ENCODE results near the gene RHCE. TPM values are rescaled to one million over a fixed set of nuclear protein-coding genes. Genes with fewer than 3 reads are reported as not detected.
"Not testable (repeated sequence)": the region's sequence is repeated elsewhere in the genome, so short reads cannot be mapped to it uniquely, and the experiment has no call there.

Gene RHCE
- total RNA-seq, 1 donor from 2014 or later = not detected

DNA sequence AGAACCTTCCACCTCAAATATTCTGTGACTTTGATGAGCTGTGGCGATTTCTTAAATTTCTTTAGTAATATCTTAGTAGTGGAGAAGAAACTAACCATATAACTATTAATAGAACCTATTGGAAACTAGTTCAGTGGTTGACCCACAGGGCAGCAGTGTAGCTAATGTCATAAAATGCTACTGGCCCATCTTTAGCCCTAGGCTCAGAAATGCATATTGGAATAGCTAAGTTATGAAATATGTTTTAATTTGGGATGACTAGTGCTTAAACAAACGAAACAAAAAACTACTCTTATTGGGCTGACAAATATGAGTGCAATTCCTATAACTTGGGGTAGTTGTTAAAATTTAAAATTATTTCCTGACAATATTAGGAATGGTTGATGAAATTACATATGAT lies 30.3 kb upstream of the RHCE start:
- ATAC-seq (ENCODE audit: low read depth) = no peak

DNA sequence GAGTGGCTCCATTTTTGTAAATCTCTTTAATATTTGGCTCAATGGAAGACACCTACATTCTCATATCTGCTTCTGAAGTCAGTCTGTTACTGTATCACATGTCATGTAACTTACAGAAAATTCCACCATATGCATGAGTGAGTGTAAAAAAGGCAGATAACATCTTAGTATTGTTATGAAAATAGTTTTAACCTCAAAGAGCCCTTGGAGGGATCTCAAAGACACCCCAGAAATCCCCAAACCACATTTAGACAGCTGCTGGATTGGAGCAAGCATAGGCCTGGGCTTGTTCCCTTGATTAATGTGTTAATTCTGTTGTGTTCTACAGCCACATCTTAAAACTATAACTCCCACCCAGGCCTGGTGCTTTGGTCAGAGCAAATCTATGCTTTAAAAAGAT lies 26.9 kb upstream of the RHCE start:
- peaks cover 36% of the 10 kb centered on the region for H3K4me1 Mint-ChIP-seq
- no peak overlapping the region for H3K27ac Mint-ChIP-seq
- H3K4me3 Mint-ChIP-seq = no peak overlapping the region
- no peaks in the 10 kb centered on the region for H3K9me3 Mint-ChIP-seq
- peaks cover 30% of the 10 kb centered on the region for H3K36me3 Mint-ChIP-seq (ENCODE audit: low read depth)
- ChIA-PET CTCF (no interaction called here), POLR2A (interaction anchor here (1.0 kb wide), 1 partner anchor 11 kb away, joined by 3 read pairs; no protein-coding TSS in a partner anchor)
- ATAC-seq (ENCODE audit: low read depth) (no peak), DNase-seq (no peak)
- TF ChIP-seq CTCF (IDR thresholded peaks at IDR 0.05) = no peak
- intact Hi-C loops (cut with micrococcal nuclease) = no loop called here
- no peaks in the 10 kb centered on the region for H3K27me3 Mint-ChIP-seq

More for the DNA sequence above, 30.3 kb upstream of the RHCE start:
- TF ChIP-seq CTCF (IDR thresholded peaks at IDR 0.05) = no peak
- H3K36me3 Mint-ChIP-seq (ENCODE audit: low read depth) = peaks cover 47% of the 10 kb centered on the region
- ChIA-PET POLR2A (interaction anchor here (1.3 kb wide), 1 partner anchor 20 kb away, joined by 5 read pairs; the partner anchor contains the start of gene MACO1), CTCF (interaction anchor here (1.6 kb wide), 1 partner anchor 37 kb away, joined by 4 read pairs; no protein-coding TSS in a partner anchor)
- peaks cover 26% of the 10 kb centered on the region for H3K4me1 Mint-ChIP-seq
- peak overlapping the region; percentile 59 for H3K27ac Mint-ChIP-seq
- H3K27me3 Mint-ChIP-seq = no peaks in the 10 kb centered on the region
- intact Hi-C loops (cut with micrococcal nuclease) = no loop called here
- no peaks in the 10 kb centered on the region for H3K9me3 Mint-ChIP-seq
- no peak for DNase-seq
- H3K4me3 Mint-ChIP-seq = no peak overlapping the region

DNA sequence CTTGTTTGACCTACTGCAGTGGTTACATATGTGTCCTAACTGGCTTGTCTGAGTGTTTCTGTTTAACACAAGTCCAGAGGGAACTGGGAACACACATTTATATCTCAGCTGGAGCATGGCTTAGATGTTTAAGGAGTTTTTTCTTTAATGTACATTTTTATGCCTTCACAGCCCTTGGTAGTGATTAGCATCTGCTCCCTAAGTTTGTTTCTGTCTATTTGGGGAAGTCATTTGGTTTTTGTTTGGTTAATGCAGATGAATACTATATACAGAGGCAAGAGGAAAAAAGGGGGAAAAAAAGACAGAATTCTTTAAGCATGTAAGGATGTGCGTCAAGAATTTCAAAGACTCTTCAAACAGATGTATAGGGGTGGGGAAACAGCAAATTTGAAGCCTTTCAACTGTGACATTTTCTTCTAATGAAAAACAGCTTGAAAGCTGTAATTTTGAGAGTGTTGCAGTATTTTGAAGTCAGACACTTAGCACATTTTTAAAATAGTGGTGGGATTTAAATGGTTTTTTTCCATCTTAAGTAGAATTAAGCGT lies 25.4 kb upstream of the RHCE start:
- Mint-ChIP-seq H3K9me3 (no peaks in the 10 kb centered on the region), H3K27me3 (no peaks in the 10 kb centered on the region), H3K27ac (no peak overlapping the region), H3K4me1 (peaks cover 32% of the 10 kb centered on the region), H3K36me3 (ENCODE audit: low read depth) (peaks cover 28% of the 10 kb centered on the region), H3K4me3 (no peak overlapping the region)
- intact Hi-C loops (cut with micrococcal nuclease) = no loop called here
- CTCF ChIA-PET = no interaction called here
- TF ChIP-seq CTCF (IDR thresholded peaks at IDR 0.05) = no peak
- ATAC-seq (ENCODE audit: low read depth) (no peak), DNase-seq (no peak)
- POLR2A ChIA-PET = no interaction called here

DNA sequence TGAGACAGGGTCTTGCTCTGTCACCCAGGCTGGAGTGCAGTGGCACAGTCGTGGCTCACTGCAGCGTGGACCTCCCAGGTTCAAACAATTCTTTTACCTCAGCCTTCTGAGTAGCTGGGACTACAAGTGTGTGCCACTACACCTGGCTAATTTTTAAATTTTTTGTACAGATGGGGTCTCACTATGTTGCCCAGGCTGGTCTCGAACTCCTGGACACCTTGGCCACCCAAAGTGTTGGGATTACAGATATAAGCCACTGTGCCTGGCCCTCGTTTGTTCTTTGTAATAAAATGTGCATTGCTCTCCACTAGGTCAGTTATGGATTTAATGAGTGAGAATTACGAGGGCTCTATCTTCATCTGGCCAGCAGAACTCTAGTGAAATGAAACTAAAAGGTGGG lies 24.0 kb upstream of the RHCE start:
- ATAC-seq (ENCODE audit: low read depth); H3K27me3 Mint-ChIP-seq; intact Hi-C loops (cut with micrococcal nuclease); H3K27ac Mint-ChIP-seq; CTCF ChIA-PET; DNase-seq; H3K9me3 Mint-ChIP-seq; H3K4me3 Mint-ChIP-seq: not testable (repeated sequence)
- Mint-ChIP-seq H3K36me3 (ENCODE audit: low read depth) (peaks cover 20% of the 10 kb centered on the region), H3K4me1 (peaks cover 35% of the 10 kb centered on the region)
- POLR2A ChIA-PET = interaction anchor here (1.5 kb wide), 1 partner anchor 12 kb away, joined by 3 read pairs; no protein-coding TSS in a partner anchor

DNA sequence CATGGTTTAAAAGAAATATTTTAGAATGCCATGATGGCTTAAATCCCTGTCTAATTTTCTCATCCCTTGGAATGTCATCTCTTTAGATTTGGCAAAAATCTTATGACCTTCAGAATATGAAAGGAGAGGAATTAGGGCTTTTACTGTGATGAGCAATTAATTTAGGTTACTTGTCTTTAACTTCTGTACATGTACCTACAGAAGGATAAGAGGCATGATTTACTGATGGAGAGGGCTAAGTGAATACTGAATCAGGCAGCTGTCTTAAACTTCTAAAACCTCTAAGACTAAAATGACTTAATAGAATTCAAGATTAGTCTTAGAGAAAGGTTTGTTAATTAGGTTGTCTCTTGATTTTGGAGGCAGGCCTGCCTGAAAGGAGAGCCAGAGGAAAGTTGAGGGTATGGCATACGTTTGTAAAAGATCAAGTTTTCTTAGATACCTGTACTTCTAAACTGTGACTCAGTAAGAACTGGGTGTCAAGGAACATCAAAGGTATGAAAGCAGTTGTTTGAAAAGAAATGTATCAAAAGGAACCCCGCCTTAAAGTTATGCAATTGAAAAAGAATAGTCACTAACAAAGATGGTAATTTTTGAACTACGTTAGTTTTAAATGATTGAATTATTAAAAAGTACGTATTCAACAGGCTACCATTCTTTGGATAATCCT lies 22.5 kb upstream of the RHCE start:
- DNase-seq (no peak), ATAC-seq (ENCODE audit: low read depth) (no peak)
- intact Hi-C loops (cut with micrococcal nuclease) = no loop called here
- Mint-ChIP-seq H3K27ac (no peak overlapping the region), H3K36me3 (ENCODE audit: low read depth) (peaks cover 15% of the 10 kb centered on the region), H3K9me3 (no peaks in the 10 kb centered on the region), H3K4me1 (peaks cover 35% of the 10 kb centered on the region), H3K4me3 (no peak overlapping the region), H3K27me3 (no peaks in the 10 kb centered on the region)
- POLR2A ChIA-PET = interaction anchor here (1.3 kb wide), 1 partner anchor 13 kb away, joined by 3 read pairs; the partner anchor contains the start of gene MACO1
- no peak for TF ChIP-seq CTCF (IDR thresholded peaks at IDR 0.05)
- CTCF ChIA-PET = no interaction called here

Measured in activated B cell treated with CpG ODN at 0.5 μM for 24 hours (primary cell).